ENCODE measurements around the gene MACROD2. TPM values are rescaled to one million over a fixed set of nuclear protein-coding genes. Genes with fewer than 3 reads are reported as not detected.

MACROD2 gene
- total RNA-seq, 1 experiment from 2014 or later = 1.6 TPM

GRCh38 chr20:14724036-14724435, 728.7 kb downstream of the MACROD2 start:
- Mint-ChIP-seq H3K27me3 (ENCODE audit: low read depth) (no peaks in the 10 kb centered on the region; the same call in 1 of the 2 replicates), H3K4me1 (peaks cover 0 to 3% of the 10 kb centered on the region in 2 experiments; a peak in 2 of 4 replicates), H3K27ac (no peak overlapping the region), H3K36me3 (ENCODE audit: insufficient read depth in 1 of 3, low read depth in 3 of 3) (no peaks in the 10 kb centered on the region), H3K4me3 (no peak overlapping the region), H3K9me3 (no peaks in the 10 kb centered on the region)
- Histone ChIP-seq H3K14ac (ENCODE audit: insufficient read depth, low read length) (no peak overlapping the region), H3K79me2 (ENCODE audit: insufficient read depth, low read length) (no peaks in the 10 kb centered on the region), H3K4me2 (ENCODE audit: insufficient read depth, insufficient read length, low read length) (no peak overlapping the region), H3K4ac (ENCODE audit: low read depth, low read length) (no peak overlapping the region), H2AK5ac (ENCODE audit: insufficient read length, low read length) (no peak overlapping the region), H2BK5ac (ENCODE audit: insufficient read length, low read length) (no peak overlapping the region), H2AFZ (ENCODE audit: low read length) (no peak overlapping the region), H3K9ac (ENCODE audit: extremely low read depth, insufficient read length, low read length) (no peak overlapping the region), H3K23ac (ENCODE audit: insufficient read length, low read depth, low read length) (no peak overlapping the region), H3K79me1 (ENCODE audit: insufficient read depth, low read depth, low read length, poor library complexity, severe bottlenecking) (no peaks in the 10 kb centered on the region), H2BK20ac (ENCODE audit: low read depth, low read length, poor library complexity, severe bottlenecking) (no peak overlapping the region), H3K9me3 (ENCODE audit: control insufficient read depth, low read depth, low read length) (no peaks in the 10 kb centered on the region), H4K8ac (replicated peaks; ENCODE audit: insufficient read length, low read depth, low read length) (no peak overlapping the region), H3K4me1 (ENCODE audit: insufficient read depth, low read length) (no peaks in the 10 kb centered on the region), H2BK120ac (ENCODE audit: low read depth, low read length, poor library complexity, severe bottlenecking) (no peak overlapping the region), H2BK12ac (ENCODE audit: insufficient read length, low read depth, low read length) (no peak overlapping the region), H3T11ph (ENCODE audit: low read length) (no peak overlapping the region), H4K5ac (ENCODE audit: insufficient read length, low read depth, low read length) (no peak overlapping the region), H3K56ac (ENCODE audit: insufficient read length, low read depth, low read length) (no peak overlapping the region), H3K27ac (ENCODE audit: insufficient read length, low read depth, low read length) (no peak overlapping the region), H3K23me2 (ENCODE audit: insufficient read length, low read depth, low read length, poor library complexity, severe bottlenecking) (no peaks in the 10 kb centered on the region), H4K20me1 (ENCODE audit: control insufficient read depth, insufficient read depth, insufficient read length) (no peaks in the 10 kb centered on the region), H3K27me3 (ENCODE audit: insufficient read depth, low read length) (no peaks in the 10 kb centered on the region), H2BK15ac (ENCODE audit: low read depth, low read length) (no peak overlapping the region), H4K91ac (ENCODE audit: insufficient read length, low read depth, low read length) (no peak overlapping the region), H3K18ac (ENCODE audit: insufficient read length, low read depth, low read length) (no peak overlapping the region)
- no CpG with 5 or more reads among the region's 1 CpG for WGBS (ENCODE audit: extremely low coverage, insufficient read length, low lambda C conversion rate)
- TF ChIP-seq, protein P1, sequence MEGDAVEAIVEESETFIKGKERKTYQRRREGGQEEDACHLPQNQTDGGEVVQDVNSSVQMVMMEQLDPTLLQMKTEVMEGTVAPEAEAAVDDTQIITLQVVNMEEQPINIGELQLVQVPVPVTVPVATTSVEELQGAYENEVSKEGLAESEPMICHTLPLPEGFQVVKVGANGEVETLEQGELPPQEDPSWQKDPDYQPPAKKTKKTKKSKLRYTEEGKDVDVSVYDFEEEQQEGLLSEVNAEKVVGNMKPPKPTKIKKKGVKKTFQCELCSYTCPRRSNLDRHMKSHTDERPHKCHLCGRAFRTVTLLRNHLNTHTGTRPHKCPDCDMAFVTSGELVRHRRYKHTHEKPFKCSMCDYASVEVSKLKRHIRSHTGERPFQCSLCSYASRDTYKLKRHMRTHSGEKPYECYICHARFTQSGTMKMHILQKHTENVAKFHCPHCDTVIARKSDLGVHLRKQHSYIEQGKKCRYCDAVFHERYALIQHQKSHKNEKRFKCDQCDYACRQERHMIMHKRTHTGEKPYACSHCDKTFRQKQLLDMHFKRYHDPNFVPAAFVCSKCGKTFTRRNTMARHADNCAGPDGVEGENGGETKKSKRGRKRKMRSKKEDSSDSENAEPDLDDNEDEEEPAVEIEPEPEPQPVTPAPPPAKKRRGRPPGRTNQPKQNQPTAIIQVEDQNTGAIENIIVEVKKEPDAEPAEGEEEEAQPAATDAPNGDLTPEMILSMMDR (conservative IDR thresholded peaks at IDR 0.05) = no peak
- no peak for DNase-seq

All from H9 (cell line).